Ectodermal cell (in vitro differentiated cells): ENCODE measurements around the gene UBXN2A. TPM values are rescaled to one million over a fixed set of nuclear protein-coding genes. Genes with fewer than 3 reads are reported as not detected.

ENCODE experiments used
- H3K27ac ChIP-seq: 2 replicates; pipeline ENCODE4 v1.7.0; 2013; ENCODE audit warnings: mild to moderate bottlenecking, low read depth, low read length; ENCODE audit not compliant: insufficient read depth, poor library complexity, severe bottlenecking
- H3K27me3 ChIP-seq: 2 replicates; pipeline ENCODE4 v1.7.0; 2013; ENCODE audit warnings: mild to moderate bottlenecking, low read length; ENCODE audit not compliant: insufficient read depth, control insufficient read depth, poor library complexity, severe bottlenecking
- H3K36me3 ChIP-seq: one replicate; pipeline ENCODE4 v1.7.0; 2013; ENCODE audit warnings: low read length; ENCODE audit not compliant: control insufficient read depth, insufficient read depth
- H3K4me1 ChIP-seq: one replicate; pipeline ENCODE4 v1.7.0; 2013; ENCODE audit warnings: low read length; ENCODE audit not compliant: control insufficient read depth, insufficient read depth
- H3K4me3 ChIP-seq: 2 replicates; pipeline ENCODE4 v1.7.0; 2013; ENCODE audit warnings: low read depth, low read length, control low read depth; ENCODE audit not compliant: insufficient read depth
- H3K9me3 ChIP-seq: 2 replicates; pipeline ENCODE4 v1.7.0; 2013; ENCODE audit warnings: mild to moderate bottlenecking, low read length, moderate library complexity; ENCODE audit not compliant: control insufficient read depth
- WGBS, 2 experiments: methylation state at CpG; one replicate each; pipeline ENCODE4 v1.1.7; 2013; ENCODE audit warnings: missing lambda C conversion rate in 2 of 2; 5-methylcytosine and 5-hydroxymethylcytosine counted together
- polyA plus RNA-seq, 4 experiments: library from polyadenylated mRNA; stranded (reverse); fragments of 50-300 nt; gene quantifications; one replicate each; pipeline ENCODE4 v1.2.3, GENCODE V29; 2013

The UBXN2A gene, protein sequence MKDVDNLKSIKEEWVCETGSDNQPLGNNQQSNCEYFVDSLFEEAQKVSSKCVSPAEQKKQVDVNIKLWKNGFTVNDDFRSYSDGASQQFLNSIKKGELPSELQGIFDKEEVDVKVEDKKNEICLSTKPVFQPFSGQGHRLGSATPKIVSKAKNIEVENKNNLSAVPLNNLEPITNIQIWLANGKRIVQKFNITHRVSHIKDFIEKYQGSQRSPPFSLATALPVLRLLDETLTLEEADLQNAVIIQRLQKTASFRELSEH
- polyA plus RNA-seq (2013, experiment 1 of 4): 24.4 TPM
- polyA plus RNA-seq (2013, experiment 2 of 4): 24.6 TPM
- 17.9 TPM for polyA plus RNA-seq (2013, experiment 3 of 4)
- polyA plus RNA-seq (2013, experiment 4 of 4): 21.0 TPM

GRCh38 chr2:23939987-23940717 is at the start of gene UBXN2A:
Gene UBXN2A (plus strand): TSS chr2:23940463. CDS start chr2:23958315, 17,852 bp downstream.
- peaks cover 5% of the 10 kb centered on the region for H3K36me3 ChIP-seq
- H3K4me1 ChIP-seq: peaks cover 6% of the 10 kb centered on the region
- H3K4me3 ChIP-seq: peak within 1 kb of the TSS; percentile 70
- no peaks in the 10 kb centered on the region for H3K9me3 ChIP-seq
- H3K27me3 ChIP-seq: peaks cover 5% of the 10 kb centered on the region
- 4 to 5% methylated on average over 77 of the region's 77 CpGs for WGBS, 2 experiments
- H3K27ac ChIP-seq: peak within 1 kb of the TSS; percentile 65

DNA sequence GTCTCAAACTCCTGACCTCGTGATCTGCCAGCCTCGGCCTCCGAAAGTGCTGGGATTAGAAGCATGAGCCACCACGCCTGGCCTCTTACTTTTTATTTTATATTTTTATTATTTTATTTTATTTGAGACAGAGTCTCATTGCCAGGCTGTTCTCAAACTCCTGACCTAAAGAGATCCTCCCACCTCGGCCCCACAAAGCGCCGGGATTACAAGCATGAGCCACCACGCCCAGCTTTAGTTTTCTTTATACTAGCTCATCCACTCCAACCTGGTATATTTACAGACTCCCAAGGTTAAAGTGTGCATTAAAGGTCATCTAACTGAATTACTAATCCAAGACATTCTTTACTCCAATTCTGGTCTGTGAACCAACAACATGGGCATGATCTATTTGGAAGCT is 40.1 kb upstream of the UBXN2A start:
- no peaks in the 10 kb centered on the region for H3K4me1 ChIP-seq

GRCh38 chr2:23900541-23901322 is 39.5 kb upstream of the UBXN2A start:
- no peaks in the 10 kb centered on the region for H3K36me3 ChIP-seq

More for the DNA sequence above, 40.1 kb upstream of the UBXN2A start:
- Histone ChIP-seq H3K27me3 (no peaks in the 10 kb centered on the region), H3K9me3 (no peaks in the 10 kb centered on the region), H3K36me3 (no peaks in the 10 kb centered on the region), H3K27ac (no peak overlapping the region), H3K4me3 (no peak overlapping the region)
- 93 to 96% methylated on average over 7 to 8 of the region's 8 CpGs for WGBS, 2 experiments

GRCh38 chr2:23901966-23902846 is 38.1 kb upstream of the UBXN2A start:
- Histone ChIP-seq H3K4me3 (no peak overlapping the region), H3K27ac (no peak overlapping the region), H3K4me1 (no peaks in the 10 kb centered on the region), H3K36me3 (no peaks in the 10 kb centered on the region), H3K9me3 (no peaks in the 10 kb centered on the region), H3K27me3 (no peaks in the 10 kb centered on the region)
- WGBS, 2 experiments: 94 to 95% methylated on average over 6 of the region's 6 CpGs

More at GRCh38 chr2:23900541-23901322, 39.5 kb upstream of the UBXN2A start:
- H3K9me3 ChIP-seq: no peaks in the 10 kb centered on the region
- H3K4me3 ChIP-seq: no peak overlapping the region
- H3K27me3 ChIP-seq: no peaks in the 10 kb centered on the region
- peak overlapping the region; percentile 19 for H3K27ac ChIP-seq
- H3K4me1 ChIP-seq: no peaks in the 10 kb centered on the region
- WGBS, 2 experiments: 91 to 92% methylated on average over 9 of the region's 9 CpGs

- Histone ChIP-seq H3K36me3 (no peaks in the 10 kb centered on the region), H3K27me3 (no peaks in the 10 kb centered on the region), H3K9me3 (no peaks in the 10 kb centered on the region), H3K27ac (no peak overlapping the region), H3K4me3 (no peak overlapping the region), H3K4me1 (no peaks in the 10 kb centered on the region)
- 90 to 93% methylated on average over 2 of the region's 2 CpGs for WGBS, 2 experiments
Observed at GRCh38 chr2:23903034-23903433, 37.2 kb upstream of the UBXN2A start.

DNA sequence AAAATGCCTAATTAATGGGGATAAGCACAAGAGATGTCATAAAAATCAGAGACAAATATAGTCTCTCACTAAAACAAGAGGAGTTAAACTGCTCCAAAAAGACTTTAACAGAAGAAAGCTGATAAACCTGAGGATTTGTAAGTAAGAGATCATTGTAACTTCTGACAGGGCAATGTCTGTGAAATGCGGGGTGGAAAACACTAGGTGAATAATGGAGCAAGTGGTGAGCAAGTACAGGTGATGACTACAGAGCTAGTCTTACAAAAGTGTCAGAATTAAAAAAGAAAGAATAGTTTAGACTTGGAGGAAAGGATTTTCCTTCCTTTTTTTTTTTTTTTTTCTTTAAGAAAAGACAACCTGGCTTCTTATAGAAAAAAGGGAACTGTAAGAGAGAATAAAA is 36.0 kb upstream of the UBXN2A start:
- Histone ChIP-seq H3K36me3 (no peaks in the 10 kb centered on the region), H3K9me3 (no peaks in the 10 kb centered on the region), H3K4me1 (no peaks in the 10 kb centered on the region), H3K27ac (no peak overlapping the region), H3K4me3 (no peak overlapping the region), H3K27me3 (no peaks in the 10 kb centered on the region)
- WGBS, 2 experiments: 84 to 98% methylated on average over 1 of the region's 1 CpG

GRCh38 chr2:23904692-23905091 is 35.6 kb upstream of the UBXN2A start:
- 89 to 100% methylated on average over 1 of the region's 2 CpGs for WGBS, 2 experiments
- H3K27me3 ChIP-seq: no peaks in the 10 kb centered on the region
- no peak overlapping the region for H3K4me3 ChIP-seq
- H3K9me3 ChIP-seq: no peaks in the 10 kb centered on the region
- no peaks in the 10 kb centered on the region for H3K36me3 ChIP-seq
- H3K4me1 ChIP-seq: no peaks in the 10 kb centered on the region
- no peak overlapping the region for H3K27ac ChIP-seq

DNA sequence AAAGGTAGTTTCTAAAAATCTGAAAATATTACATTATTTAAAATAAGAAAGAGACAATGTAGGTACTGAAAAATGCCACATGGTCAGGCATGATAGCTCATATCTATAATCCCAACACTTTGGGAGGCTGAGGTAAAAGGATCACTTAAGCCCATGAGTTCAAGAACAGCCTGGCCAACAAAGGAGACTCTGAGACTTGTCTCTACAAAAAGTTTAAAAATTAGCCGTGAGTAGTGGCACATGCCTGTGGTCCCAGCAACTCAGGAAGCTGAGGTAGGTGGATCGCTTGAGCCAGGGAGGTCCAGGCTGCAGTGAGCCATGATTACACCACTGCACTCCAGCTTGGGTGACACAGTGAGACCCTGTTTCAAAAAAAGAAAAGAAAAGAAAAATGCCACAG is 35.1 kb upstream of the UBXN2A start:
- WGBS, 2 experiments: 86 to 89% methylated on average over 2 of the region's 2 CpGs

DNA sequence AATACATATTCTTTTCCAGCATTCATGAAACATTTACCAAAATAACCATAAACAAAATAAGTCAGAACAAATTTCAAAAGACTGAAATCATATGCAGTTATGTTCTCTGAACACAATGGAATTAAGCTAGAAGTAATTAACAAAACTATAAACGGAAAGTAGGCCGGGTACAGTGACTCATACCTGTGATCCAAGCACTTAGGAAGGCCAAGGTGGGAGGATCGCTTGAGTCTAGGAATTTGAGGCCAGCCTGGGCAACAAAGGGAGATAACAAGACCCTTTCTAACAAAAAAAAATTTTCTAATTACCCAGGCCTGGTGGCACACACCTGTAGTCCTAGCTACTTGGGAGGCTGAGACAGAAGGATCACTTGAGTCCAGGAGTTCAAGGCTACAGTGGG is 28.2 kb upstream of the UBXN2A start:
- H3K27ac ChIP-seq: no peak overlapping the region
- H3K4me3 ChIP-seq: no peak overlapping the region
- H3K36me3 ChIP-seq: no peaks in the 10 kb centered on the region
- no peaks in the 10 kb centered on the region for H3K27me3 ChIP-seq
- H3K9me3 ChIP-seq: no peaks in the 10 kb centered on the region
- WGBS, 2 experiments: 93 to 94% methylated on average over 3 of the region's 3 CpGs
- H3K4me1 ChIP-seq: no peaks in the 10 kb centered on the region

More for the DNA sequence above, 35.1 kb upstream of the UBXN2A start:
- no peaks in the 10 kb centered on the region for H3K9me3 ChIP-seq
- no peaks in the 10 kb centered on the region for H3K27me3 ChIP-seq
- no peaks in the 10 kb centered on the region for H3K4me1 ChIP-seq
- no peaks in the 10 kb centered on the region for H3K36me3 ChIP-seq
- H3K27ac ChIP-seq: no peak overlapping the region
- H3K4me3 ChIP-seq: no peak overlapping the region
